Measurements from ENCODE around the gene SLC36A3.

DNA sequence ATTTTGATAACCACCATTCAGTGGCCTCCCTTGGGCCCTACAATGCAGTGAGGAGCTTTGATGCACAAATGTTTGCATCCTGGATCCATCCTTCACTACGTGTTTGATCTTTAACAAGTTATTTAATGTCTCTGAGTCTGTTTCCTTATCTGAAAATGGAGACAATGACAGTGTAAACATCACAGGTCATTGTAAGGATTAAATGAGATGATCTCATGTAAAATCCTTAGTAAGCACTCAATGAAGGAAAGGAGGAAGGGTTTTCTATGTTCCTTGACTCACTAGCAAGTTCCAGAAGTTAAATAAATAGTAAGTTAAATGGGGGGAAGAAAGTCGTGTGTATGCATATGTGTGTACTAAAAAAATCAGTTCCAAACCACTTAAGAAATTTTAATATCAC lies 9.8 kb upstream of the SLC36A3 start:
- TF ChIP-seq, protein P1, sequence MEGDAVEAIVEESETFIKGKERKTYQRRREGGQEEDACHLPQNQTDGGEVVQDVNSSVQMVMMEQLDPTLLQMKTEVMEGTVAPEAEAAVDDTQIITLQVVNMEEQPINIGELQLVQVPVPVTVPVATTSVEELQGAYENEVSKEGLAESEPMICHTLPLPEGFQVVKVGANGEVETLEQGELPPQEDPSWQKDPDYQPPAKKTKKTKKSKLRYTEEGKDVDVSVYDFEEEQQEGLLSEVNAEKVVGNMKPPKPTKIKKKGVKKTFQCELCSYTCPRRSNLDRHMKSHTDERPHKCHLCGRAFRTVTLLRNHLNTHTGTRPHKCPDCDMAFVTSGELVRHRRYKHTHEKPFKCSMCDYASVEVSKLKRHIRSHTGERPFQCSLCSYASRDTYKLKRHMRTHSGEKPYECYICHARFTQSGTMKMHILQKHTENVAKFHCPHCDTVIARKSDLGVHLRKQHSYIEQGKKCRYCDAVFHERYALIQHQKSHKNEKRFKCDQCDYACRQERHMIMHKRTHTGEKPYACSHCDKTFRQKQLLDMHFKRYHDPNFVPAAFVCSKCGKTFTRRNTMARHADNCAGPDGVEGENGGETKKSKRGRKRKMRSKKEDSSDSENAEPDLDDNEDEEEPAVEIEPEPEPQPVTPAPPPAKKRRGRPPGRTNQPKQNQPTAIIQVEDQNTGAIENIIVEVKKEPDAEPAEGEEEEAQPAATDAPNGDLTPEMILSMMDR (IDR thresholded peaks at IDR 0.05; ENCODE audit: low read length): no peak
- no peak for TF ChIP-seq EZH2 (IDR thresholded peaks at IDR 0.05; ENCODE audit: borderline replicate concordance, low read length)
